ENCODE results near the gene GPR55. TPM values are rescaled to one million over a fixed set of nuclear protein-coding genes. Genes with fewer than 3 reads are reported as not detected.
A peak's percentile ranks its signal among the peaks of the same experiment; 100 is the strongest.

GPR55 gene
- total RNA-seq, 1 donor from 2014 or later, result not detected

DNA sequence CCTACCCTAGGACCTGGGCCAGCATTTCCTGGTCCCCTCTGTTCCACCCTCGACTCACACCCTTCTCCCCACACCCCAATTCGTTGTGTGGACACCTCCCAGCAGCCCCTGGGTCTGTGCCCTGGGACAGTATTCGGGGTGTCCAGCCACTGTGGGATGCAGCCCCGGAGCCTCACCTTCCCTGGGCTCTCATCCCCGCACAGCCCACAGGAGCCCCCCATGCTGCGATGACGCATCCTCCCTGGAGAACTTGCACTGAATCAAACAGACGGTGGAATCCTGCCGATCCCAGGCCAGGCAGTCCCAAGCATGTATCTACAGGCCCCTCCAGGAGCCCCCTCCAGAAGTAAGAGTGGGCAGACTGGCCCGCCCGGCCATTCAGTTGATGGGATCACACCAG, 50.6 kb downstream of the GPR55 start:
- Mint-ChIP-seq H3K27ac (no peak overlapping the region), H3K27me3 (ENCODE audit: low read depth) (no peaks in the 10 kb centered on the region), H3K4me1 (peaks cover 31% of the 10 kb centered on the region), H3K36me3 (peaks cover 16% of the 10 kb centered on the region), H3K4me3 (no peak overlapping the region), H3K9me3 (no peaks in the 10 kb centered on the region)
- peak in 1 of 2 experiments; percentile 25 for DNase-seq (ENCODE audit: low spot score in 2 of 2, unreplicated experiment in 2 of 2)
- TF ChIP-seq, protein P1, sequence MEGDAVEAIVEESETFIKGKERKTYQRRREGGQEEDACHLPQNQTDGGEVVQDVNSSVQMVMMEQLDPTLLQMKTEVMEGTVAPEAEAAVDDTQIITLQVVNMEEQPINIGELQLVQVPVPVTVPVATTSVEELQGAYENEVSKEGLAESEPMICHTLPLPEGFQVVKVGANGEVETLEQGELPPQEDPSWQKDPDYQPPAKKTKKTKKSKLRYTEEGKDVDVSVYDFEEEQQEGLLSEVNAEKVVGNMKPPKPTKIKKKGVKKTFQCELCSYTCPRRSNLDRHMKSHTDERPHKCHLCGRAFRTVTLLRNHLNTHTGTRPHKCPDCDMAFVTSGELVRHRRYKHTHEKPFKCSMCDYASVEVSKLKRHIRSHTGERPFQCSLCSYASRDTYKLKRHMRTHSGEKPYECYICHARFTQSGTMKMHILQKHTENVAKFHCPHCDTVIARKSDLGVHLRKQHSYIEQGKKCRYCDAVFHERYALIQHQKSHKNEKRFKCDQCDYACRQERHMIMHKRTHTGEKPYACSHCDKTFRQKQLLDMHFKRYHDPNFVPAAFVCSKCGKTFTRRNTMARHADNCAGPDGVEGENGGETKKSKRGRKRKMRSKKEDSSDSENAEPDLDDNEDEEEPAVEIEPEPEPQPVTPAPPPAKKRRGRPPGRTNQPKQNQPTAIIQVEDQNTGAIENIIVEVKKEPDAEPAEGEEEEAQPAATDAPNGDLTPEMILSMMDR (IDR thresholded peaks at IDR 0.05; ENCODE audit: unreplicated experiment), result no peak

DNA sequence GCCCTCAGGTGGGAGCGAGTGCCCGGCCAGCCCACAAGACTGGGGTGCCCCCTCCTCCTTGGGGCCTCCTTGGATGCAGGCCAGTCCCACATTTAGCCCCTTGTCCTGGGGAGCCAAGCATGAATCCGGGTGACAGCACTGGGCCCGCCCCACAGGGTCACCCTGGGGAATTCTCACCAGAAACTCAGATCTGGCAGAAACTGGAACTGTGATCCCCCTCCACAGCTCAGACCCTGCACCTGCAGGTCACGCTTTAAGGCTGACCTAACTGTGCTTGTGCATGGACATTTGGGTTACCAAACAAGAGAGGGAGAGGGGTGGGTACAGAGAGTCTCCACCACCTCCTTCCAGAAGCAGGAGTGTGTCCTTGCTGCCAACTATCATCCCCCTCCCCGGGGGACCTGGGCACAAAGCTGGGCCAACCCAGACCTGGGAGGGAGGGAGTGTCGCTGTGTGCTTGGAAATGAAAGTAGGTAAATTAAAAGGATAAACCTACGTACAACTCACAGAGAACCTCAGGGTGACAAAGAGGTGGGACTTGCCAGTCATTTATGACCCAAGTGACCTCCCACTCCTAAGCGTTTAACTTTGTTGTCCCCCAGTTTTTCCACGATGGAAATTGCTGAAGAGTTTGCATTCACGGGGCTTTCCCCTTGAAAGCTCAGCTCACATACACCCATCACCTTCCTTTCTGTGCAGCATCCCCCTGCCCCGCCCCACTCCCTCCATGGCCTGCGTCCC, 51.2 kb downstream of the GPR55 start:
- H3K9me3 Mint-ChIP-seq, result no peaks in the 10 kb centered on the region
- no peaks in the 10 kb centered on the region for H3K27me3 Mint-ChIP-seq (ENCODE audit: low read depth)
- H3K4me3 Mint-ChIP-seq, result no peak overlapping the region
- TF ChIP-seq, protein P1 (IDR thresholded peaks at IDR 0.05; ENCODE audit: unreplicated experiment), result no peak
- H3K36me3 Mint-ChIP-seq, result peaks cover 10% of the 10 kb centered on the region
- peak in 1 of 2 experiments; percentile 30 for DNase-seq (ENCODE audit: low spot score in 2 of 2, unreplicated experiment in 2 of 2)
- H3K27ac Mint-ChIP-seq, result no peak overlapping the region
- peaks cover 37% of the 10 kb centered on the region for H3K4me1 Mint-ChIP-seq

DNA sequence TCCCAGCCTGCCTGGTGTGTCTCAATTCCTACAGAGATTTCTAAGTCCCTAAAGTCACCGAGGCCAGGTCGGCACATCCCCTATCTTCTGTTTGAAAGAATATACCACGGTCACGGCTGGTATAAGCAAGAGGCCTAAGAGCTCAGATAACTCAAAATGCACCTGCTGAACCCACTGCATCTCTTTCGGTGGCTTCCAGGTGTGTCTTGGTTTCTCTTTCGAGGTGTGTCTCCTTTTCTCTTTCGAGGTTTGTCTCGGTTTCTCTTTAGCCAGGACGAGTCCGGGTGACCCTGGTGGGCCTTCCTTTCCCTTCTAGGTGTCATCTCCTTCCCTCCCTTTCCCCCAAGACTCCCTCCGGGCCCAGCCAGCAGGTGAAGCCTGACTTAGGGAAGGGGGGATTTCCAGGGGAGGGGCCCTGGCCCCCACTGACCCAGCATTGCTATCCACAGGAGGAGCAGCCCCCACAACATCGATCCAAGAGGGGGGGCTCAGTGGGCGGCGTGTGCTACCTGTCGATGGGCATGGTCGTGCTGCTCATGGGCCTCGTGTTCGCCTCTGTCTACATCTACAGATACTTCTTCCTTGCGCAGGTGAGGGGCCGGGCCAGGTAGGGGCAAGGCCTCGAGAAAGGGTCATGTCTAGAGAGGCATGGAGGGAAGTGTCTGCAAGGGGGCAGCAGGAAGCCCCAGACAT, 51.9 kb downstream of the GPR55 start:
- Mint-ChIP-seq H3K4me3 (no peak overlapping the region), H3K4me1 (peaks cover 44% of the 10 kb centered on the region), H3K9me3 (no peaks in the 10 kb centered on the region), H3K27me3 (ENCODE audit: low read depth) (no peaks in the 10 kb centered on the region), H3K36me3 (peaks cover 9% of the 10 kb centered on the region), H3K27ac (no peak overlapping the region)
- TF ChIP-seq, protein P1 (IDR thresholded peaks at IDR 0.05; ENCODE audit: unreplicated experiment), result no peak
- DNase-seq (ENCODE audit: low spot score in 2 of 2, unreplicated experiment in 2 of 2), result peak in 1 of 2 experiments; percentile 20

DNA sequence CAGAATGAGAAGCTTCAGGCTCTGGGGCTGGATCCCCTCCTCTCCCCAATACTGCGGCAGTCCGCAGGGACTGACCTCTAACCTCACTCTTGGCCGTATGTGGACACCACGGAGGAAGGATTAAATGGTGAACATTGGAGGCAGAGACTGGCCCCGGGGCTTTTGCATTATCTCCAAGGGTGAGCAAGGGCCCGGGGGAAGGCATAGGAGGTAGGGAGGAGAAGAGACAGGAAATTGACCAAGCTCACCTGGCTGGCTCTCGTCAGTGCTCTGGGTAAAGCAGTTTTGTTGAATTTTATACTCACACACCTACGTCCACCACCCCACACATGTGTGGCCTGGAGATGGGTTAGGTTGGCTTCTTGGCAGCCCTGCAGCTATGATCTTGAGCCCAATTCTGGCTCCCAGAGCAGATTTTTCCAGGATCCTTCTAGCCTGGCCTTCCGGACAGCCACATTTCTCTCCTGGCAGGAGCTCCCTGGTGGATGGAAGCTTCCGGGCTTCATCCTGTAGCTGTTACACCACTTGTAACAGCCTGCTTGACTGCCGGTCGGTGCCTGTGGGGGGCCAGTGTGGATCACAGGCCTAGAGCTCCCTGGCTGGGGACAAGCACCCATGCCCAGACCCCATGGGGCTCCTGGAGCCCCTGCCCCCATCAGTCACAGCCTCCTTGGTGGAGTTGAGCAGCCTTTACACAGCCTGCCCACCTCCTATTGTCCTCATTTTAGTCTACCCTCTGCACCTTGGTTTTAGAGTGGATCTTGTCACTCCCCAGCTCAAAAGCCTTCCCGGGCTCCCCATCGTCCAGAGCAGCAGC, 52.7 kb downstream of the GPR55 start:
- H3K36me3 Mint-ChIP-seq, result peaks cover 7% of the 10 kb centered on the region
- no peaks in the 10 kb centered on the region for H3K27me3 Mint-ChIP-seq (ENCODE audit: low read depth)
- H3K9me3 Mint-ChIP-seq, result no peaks in the 10 kb centered on the region
- TF ChIP-seq, protein P1 (IDR thresholded peaks at IDR 0.05; ENCODE audit: unreplicated experiment), result no peak
- DNase-seq (ENCODE audit: low spot score in 2 of 2, unreplicated experiment in 2 of 2), result peak in 1 of 2 experiments; percentile 27
- no peak overlapping the region for H3K27ac Mint-ChIP-seq
- peaks cover 49% of the 10 kb centered on the region for H3K4me1 Mint-ChIP-seq
- no peak overlapping the region for H3K4me3 Mint-ChIP-seq

DNA sequence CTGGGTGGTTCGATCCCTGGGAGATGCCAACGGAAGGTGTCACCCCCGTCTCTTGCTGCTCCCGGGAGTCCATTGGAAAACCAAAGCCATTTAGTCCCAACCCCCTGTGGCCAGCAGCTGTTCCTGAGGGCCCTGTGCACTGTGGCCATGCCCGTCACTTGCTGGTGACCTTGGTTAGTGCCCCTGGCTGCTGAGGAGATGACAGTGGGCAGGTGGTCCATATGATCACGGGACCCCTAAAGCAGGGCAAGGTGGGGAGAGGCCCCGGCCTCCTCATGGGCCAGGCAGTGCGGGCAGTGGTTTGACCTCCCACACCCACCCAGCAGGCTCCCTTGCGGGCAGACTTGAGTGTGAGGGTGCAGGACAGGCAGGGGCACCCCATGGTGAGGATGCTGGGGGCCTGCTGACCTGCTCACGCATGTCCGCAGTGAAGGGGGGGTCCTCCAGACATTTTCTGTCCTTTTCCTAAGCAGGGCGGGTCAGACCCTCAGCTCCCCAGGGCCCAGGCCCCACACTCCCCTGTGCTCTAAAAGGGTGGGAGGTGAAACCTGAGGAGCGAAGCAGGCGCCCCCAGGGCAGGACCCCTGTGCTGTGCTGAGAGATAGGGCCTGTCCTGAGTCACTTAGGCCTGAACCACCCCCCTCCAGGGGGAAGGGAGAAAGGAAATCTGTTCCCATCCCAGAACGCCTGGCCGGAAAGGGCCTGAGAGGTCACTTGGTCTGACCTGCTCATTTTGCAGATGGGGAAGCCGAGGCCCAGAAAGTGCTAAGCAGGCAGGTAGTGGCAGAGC, 53.5 kb downstream of the GPR55 start:
- H3K4me3 Mint-ChIP-seq, result no peak overlapping the region
- DNase-seq (ENCODE audit: low spot score in 2 of 2, unreplicated experiment in 2 of 2), result peak in 1 of 2 experiments; percentile 37
- peak overlapping the region; percentile 98 for H3K27ac Mint-ChIP-seq
- no peaks in the 10 kb centered on the region for H3K9me3 Mint-ChIP-seq
- peaks cover 57% of the 10 kb centered on the region for H3K4me1 Mint-ChIP-seq
- H3K27me3 Mint-ChIP-seq (ENCODE audit: low read depth), result no peaks in the 10 kb centered on the region
- TF ChIP-seq, protein P1 (IDR thresholded peaks at IDR 0.05; ENCODE audit: unreplicated experiment), result no peak
- H3K36me3 Mint-ChIP-seq, result peaks cover 7% of the 10 kb centered on the region

Data from mesothelial cell of epicardium (in vitro differentiated cells).